AG10803 (cell line): ENCODE measurements around the gene BLMH.
"Not testable (repeated sequence)": the region's sequence is repeated elsewhere in the genome, so short reads cannot be mapped to it uniquely, and the experiment has no call there.

Source experiments
- DNase-seq: peaks from one replicate; pipeline ENCODE4 v3.0.0; 2010; ENCODE audit warnings: low read depth
- H3K4me3 ChIP-seq: 2 replicates; pipeline ENCODE4 v1.5.1; 2011; ENCODE audit warnings: mild to moderate bottlenecking, low read length, control low read depth
- TF ChIP-seq, protein P1 (sequence below): conservative IDR thresholded peaks from 2 replicates; pipeline ENCODE4 v1.5.1; 2011; ENCODE audit warnings: mild to moderate bottlenecking, low read length, control low read depth, inconsistent platforms

The BLMH gene

DNA sequence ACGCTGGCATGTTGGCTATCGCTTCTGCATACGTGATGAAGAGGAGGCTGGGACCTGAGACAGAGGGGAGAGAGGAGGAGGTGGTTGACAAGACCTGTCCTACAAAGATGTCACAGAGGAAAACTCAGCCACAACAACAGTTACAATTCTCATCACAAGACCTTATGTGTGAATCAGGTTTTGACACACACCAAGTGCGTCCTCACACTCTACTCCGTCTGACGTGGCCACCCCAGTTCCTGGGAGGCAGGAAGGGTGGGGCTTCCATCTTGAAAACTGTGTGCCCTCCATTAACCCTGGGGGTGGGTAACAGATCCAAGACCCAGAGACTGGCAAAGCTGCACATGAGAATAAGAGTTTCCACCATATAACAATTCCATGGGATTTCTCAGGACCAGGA is 80.4 kb downstream of the BLMH start:
- DNase-seq, result no peak
- H3K4me3 ChIP-seq, result no peak overlapping the region
- TF ChIP-seq, protein P1, sequence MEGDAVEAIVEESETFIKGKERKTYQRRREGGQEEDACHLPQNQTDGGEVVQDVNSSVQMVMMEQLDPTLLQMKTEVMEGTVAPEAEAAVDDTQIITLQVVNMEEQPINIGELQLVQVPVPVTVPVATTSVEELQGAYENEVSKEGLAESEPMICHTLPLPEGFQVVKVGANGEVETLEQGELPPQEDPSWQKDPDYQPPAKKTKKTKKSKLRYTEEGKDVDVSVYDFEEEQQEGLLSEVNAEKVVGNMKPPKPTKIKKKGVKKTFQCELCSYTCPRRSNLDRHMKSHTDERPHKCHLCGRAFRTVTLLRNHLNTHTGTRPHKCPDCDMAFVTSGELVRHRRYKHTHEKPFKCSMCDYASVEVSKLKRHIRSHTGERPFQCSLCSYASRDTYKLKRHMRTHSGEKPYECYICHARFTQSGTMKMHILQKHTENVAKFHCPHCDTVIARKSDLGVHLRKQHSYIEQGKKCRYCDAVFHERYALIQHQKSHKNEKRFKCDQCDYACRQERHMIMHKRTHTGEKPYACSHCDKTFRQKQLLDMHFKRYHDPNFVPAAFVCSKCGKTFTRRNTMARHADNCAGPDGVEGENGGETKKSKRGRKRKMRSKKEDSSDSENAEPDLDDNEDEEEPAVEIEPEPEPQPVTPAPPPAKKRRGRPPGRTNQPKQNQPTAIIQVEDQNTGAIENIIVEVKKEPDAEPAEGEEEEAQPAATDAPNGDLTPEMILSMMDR, result no peak

DNA sequence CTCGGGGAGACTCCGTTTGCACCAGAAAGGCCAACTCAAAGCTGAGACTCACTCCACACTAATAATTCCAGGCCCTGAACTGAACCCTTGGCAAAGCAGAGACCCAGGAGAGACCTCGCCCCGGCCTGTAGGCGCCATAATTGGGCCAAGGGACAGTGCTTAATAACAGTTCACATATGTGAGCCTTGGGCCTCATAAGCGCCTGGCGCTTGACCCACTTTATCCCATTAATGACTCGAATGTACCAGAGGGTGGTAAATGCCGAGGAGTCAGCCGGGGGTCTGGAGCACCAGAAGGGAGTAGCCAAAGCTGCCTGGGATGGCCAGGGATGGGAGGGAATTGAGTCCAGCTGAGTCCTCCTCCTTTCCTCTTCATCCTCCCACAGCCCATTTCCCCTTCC is 80.8 kb downstream of the BLMH start:
- DNase-seq, result no peak
- TF ChIP-seq, protein P1, result no peak
- no peak overlapping the region for H3K4me3 ChIP-seq

DNA sequence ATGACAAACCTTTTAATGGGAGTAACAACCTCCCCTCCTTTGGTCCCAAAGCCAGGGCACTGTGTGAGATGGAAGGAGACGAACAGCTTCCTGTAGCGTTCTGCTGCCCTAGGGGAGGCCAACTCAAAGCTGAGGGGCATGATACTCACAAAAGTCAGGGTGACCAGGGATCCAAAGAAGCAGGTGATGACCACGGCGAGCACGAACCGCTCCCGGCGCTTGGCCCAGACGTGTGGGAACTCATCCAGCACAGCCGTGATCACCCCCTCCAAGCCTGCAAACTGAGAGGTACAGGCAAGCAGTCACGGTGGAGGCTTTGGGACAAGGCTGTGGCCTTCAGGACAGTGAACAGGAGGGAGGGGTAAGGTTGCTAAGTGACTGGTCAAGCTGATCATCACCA is 81.4 kb downstream of the BLMH start:
- TF ChIP-seq, protein P1, result no peak

DNA sequence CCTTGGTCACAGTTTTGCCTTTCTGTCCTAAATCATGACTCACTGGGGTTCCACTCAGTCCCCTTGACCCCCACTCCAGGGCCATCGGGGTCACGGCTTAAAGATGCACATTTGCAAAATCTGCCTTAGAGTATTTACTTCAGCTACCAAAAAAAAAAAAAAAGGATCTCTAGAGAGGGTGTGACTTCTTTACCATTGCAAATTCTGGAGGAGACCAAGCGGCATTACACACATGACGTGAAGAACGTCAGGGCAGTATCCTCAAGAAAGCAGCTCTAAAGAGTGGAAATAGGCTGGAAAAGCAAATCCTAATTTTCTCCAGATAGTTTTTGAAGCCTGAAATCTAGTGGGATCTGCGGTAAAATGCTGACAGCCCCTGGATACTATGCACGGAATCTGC is 81.8 kb downstream of the BLMH start:
- H3K4me3 ChIP-seq, result no peak overlapping the region
- DNase-seq, result no peak
- TF ChIP-seq, protein P1, result no peak

More for the DNA sequence above, 81.4 kb downstream of the BLMH start:
- H3K4me3 ChIP-seq, result no peak overlapping the region
- no peak for DNase-seq

DNA sequence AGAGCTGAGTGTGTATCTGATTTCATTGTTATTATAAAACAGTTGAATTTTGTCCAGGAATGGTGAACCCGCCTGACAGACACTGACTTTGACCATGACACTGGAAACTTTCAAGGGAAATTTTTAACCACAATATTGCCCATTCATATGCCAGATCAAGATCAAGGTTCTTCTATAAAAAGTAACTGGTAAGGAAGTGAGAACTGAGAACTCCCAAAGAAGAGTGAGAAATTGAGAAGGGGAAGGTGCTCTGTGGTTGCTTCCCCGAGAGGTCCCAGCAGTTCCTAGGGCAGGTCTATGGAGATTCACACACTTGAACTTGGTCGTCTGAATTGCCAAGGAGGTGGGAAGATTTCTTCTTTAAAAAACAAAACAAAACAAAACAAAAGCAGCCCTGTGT is 83.5 kb downstream of the BLMH start:
- DNase-seq, result no peak
- H3K4me3 ChIP-seq, result no peak overlapping the region
- TF ChIP-seq, protein P1, result no peak

DNA sequence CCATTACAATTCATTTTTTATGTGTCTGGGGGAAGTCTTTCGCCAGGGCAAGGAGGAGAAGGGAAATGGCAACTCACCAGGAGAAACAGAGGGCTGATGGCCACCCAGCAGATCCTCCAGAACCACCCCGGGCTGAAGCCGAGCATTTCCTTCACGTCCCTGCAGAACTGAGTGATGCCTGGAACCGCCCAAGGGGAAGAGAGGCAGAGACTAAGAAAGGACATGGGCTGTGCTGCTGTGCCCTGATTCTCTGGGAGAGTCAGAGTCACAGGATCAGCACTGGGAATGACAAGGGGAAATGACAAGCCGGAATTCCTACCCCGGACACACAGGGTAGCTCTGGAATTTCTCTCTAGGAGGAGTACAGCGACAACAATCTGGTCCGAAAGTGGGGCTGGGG is 84.1 kb downstream of the BLMH start:
- TF ChIP-seq, protein P1, result no peak
- no peak overlapping the region for H3K4me3 ChIP-seq
- no peak for DNase-seq

DNA sequence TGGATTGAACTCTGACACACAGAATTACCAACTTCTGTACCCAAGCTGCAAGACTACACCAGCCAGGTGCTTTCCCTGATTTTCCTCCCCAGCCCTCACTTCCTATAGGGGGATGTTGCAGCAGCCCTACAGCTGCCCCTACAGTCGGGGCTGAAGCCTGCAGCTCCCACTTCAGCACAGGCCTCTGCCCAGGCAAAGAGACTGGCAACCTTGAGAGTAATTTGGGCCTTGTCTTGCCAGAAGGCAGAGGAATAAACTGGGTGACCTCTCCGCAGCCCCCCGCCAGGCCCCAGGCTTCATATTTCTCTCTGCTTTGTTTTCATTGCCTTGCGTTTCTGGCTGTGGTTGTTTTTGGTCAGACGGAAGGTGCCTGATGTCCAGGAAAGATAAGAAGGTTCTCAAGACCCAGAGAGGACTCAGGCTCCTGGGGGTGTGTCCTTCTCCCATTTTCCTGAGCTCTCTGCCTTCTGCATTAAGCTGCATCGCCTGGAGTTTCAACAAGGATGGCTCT is 88.2 kb downstream of the BLMH start:
- TF ChIP-seq, protein P1, result no peak
- DNase-seq, result no peak
- H3K4me3 ChIP-seq, result no peak overlapping the region

DNA sequence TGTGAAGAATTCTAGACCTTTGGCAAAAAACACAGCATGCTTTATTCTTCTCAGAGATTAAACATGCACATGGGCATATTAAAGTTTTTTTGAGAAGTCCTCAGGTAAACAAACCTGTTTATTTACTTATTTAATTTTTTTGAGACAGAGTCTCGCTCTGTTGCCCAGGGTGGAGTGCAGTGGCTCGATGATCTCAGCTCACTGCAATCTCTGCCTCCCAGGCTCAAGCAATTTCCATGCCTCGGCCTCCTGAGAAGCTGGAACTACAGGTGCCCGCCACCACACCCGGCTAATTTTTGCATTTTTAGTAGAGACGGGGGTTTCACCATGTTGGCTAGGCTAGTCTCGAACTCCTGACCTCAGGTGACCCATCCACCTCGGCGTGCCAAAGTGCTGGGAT is 91.1 kb downstream of the BLMH start:
- not testable (repeated sequence) for H3K4me3 ChIP-seq, DNase-seq
